ENCODE results near the gene PPP1R26.
A peak's percentile ranks its signal among the peaks of the same experiment; 100 is the strongest.

Gene PPP1R26

DNA sequence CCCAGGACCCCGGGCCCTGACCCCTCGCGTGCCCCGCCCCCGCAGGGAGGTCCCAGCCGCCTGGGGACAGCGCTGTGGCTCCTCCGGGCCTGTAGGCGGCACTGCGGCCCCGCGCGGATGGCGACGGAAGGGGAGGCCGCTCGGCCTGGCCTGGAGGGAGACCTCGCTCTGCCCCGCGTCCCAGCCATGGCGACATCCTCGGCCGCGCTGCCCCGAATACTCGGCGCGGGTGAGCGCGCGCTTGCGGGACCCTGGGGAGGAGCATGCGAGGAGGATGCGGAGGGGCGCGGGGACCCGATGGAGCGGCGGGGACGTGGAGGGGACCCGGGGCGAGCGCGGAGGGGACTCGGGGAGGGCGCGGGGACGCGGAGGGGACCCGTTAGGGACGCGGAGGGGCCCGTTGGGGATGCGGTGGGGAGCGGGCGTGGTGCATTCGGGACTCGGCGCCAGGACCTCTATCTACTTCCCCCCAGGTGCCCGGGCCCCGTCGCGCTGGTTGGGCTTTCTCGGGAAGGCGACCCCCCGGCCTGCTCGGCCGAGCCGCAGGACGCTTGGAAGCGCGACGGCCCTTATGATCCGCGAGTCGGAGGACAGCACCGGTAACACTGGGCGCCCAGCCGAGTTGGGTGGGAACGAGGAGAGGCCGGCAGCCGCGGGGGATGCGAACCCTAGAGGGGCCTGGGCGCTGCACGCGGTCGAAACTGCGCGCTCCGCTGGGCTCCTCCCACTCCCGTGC, 21.1 kb downstream of the PPP1R26 start, which contains the start of gene MRPS2 (continued):
- TF ChIP-seq, protein P1, sequence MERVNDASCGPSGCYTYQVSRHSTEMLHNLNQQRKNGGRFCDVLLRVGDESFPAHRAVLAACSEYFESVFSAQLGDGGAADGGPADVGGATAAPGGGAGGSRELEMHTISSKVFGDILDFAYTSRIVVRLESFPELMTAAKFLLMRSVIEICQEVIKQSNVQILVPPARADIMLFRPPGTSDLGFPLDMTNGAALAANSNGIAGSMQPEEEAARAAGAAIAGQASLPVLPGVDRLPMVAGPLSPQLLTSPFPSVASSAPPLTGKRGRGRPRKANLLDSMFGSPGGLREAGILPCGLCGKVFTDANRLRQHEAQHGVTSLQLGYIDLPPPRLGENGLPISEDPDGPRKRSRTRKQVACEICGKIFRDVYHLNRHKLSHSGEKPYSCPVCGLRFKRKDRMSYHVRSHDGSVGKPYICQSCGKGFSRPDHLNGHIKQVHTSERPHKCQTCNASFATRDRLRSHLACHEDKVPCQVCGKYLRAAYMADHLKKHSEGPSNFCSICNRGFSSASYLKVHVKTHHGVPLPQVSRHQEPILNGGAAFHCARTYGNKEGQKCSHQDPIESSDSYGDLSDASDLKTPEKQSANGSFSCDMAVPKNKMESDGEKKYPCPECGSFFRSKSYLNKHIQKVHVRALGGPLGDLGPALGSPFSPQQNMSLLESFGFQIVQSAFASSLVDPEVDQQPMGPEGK (tag by site-specific recombination; IDR thresholded peaks at IDR 0.05): peak; percentile 55
- TF ChIP-seq ZNF777 (tag by site-specific recombination; IDR thresholded peaks at IDR 0.05; ENCODE audit: borderline replicate concordance): peak; percentile 73; the same call in 1 of the 2 replicates
- TF ChIP-seq ZNF561 (tag by site-specific recombination; IDR thresholded peaks at IDR 0.05; ENCODE audit: borderline replicate concordance): peak; percentile 87
- TF ChIP-seq, protein P2, sequence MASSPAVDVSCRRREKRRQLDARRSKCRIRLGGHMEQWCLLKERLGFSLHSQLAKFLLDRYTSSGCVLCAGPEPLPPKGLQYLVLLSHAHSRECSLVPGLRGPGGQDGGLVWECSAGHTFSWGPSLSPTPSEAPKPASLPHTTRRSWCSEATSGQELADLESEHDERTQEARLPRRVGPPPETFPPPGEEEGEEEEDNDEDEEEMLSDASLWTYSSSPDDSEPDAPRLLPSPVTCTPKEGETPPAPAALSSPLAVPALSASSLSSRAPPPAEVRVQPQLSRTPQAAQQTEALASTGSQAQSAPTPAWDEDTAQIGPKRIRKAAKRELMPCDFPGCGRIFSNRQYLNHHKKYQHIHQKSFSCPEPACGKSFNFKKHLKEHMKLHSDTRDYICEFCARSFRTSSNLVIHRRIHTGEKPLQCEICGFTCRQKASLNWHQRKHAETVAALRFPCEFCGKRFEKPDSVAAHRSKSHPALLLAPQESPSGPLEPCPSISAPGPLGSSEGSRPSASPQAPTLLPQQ (tag by site-specific recombination; IDR thresholded peaks at IDR 0.05): peak; percentile 84
- no peak for TF ChIP-seq ZNF510 (tag by site-specific recombination; IDR thresholded peaks at IDR 0.05; ENCODE audit: insufficient replicate concordance)
- TF ChIP-seq HOXD13 (CRISPR knock-in tag; IDR thresholded peaks at IDR 0.05; ENCODE audit: borderline replicate concordance): no peak
- TF ChIP-seq AEBP2 (tag by site-specific recombination; IDR thresholded peaks at IDR 0.05; ENCODE audit: borderline replicate concordance): no peak
- no peak for TF ChIP-seq ZSCAN23 (tag by site-specific recombination; IDR thresholded peaks at IDR 0.05)
- TF ChIP-seq MEIS1 (CRISPR knock-in tag; IDR thresholded peaks at IDR 0.05; ENCODE audit: borderline replicate concordance): peak; percentile 61; the same call in 1 of the 2 replicates
- TF ChIP-seq ZFHX2 (tag by site-specific recombination; conservative IDR thresholded peaks at IDR 0.05): peak; percentile 86
- TF ChIP-seq ZNF146 (tag by site-specific recombination; IDR thresholded peaks at IDR 0.05): peak; percentile 47; the same call in 1 of the 2 replicates
- TF ChIP-seq BCL6B (tag by site-specific recombination; IDR thresholded peaks at IDR 0.05): peak; percentile 51; the same call in 1 of the 2 replicates
- TF ChIP-seq SP7 (tag by site-specific recombination; IDR thresholded peaks at IDR 0.05): peak; percentile 70
- TF ChIP-seq, protein P3, sequence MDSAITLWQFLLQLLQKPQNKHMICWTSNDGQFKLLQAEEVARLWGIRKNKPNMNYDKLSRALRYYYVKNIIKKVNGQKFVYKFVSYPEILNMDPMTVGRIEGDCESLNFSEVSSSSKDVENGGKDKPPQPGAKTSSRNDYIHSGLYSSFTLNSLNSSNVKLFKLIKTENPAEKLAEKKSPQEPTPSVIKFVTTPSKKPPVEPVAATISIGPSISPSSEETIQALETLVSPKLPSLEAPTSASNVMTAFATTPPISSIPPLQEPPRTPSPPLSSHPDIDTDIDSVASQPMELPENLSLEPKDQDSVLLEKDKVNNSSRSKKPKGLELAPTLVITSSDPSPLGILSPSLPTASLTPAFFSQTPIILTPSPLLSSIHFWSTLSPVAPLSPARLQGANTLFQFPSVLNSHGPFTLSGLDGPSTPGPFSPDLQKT (IDR thresholded peaks at IDR 0.05; ENCODE audit: borderline replicate concordance, low read depth, low read length): no peak
- TF ChIP-seq ZBTB20 (tag by site-specific recombination; IDR thresholded peaks at IDR 0.05): peak; percentile 87
- TF ChIP-seq PRDM1 (tag by site-specific recombination; IDR thresholded peaks at IDR 0.05): no peak
- TF ChIP-seq ZNF335 (tag by site-specific recombination; conservative IDR thresholded peaks at IDR 0.05): no peak
- peak; percentile 87 for TF ChIP-seq ZXDB (tag by site-specific recombination; IDR thresholded peaks at IDR 0.05)
- TF ChIP-seq, protein P4, sequence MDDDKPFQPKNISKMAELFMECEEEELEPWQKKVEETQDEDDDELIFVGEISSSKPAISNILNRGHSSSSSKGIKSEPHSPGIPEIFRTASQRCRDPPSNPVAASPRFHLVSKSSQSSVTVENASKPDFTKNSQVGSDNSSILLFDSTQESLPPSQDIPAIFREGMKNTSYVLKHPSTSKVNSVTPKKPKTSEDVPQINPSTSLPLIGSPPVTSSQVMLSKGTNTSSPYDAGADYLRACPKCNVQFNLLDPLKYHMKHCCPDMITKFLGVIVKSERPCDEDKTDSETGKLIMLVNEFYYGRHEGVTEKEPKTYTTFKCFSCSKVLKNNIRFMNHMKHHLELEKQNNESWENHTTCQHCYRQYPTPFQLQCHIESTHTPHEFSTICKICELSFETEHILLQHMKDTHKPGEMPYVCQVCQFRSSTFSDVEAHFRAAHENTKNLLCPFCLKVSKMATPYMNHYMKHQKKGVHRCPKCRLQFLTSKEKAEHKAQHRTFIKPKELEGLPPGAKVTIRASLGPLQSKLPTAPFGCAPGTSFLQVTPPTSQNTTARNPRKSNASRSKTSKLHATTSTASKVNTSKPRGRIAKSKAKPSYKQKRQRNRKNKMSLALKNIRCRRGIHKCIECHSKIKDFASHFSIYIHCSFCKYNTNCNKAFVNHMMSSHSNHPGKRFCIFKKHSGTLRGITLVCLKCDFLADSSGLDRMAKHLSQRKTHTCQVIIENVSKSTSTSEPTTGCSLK (tag by site-specific recombination; IDR thresholded peaks at IDR 0.05): no peak
- no peak for TF ChIP-seq ZNF202 (tag by site-specific recombination; IDR thresholded peaks at IDR 0.05; ENCODE audit: borderline replicate concordance)
- peak; percentile 57; the same call in 1 of the 2 replicates for TF ChIP-seq ZNF596 (tag by site-specific recombination; IDR thresholded peaks at IDR 0.05)
- TF ChIP-seq ZNF248 (tag by site-specific recombination; IDR thresholded peaks at IDR 0.05): no peak
- no peak for TF ChIP-seq ZNF292 (tag by site-specific recombination; IDR thresholded peaks at IDR 0.05; ENCODE audit: borderline replicate concordance, low read depth)
- no peak for TF ChIP-seq ZNF548 (tag by site-specific recombination; IDR thresholded peaks at IDR 0.05)
- no peak for TF ChIP-seq ZNF311 (tag by site-specific recombination; IDR thresholded peaks at IDR 0.05; ENCODE audit: borderline replicate concordance)
- no peak for TF ChIP-seq ZNF768 (tag by site-specific recombination; IDR thresholded peaks at IDR 0.05)
- TF ChIP-seq PRDM4 (tag by site-specific recombination; IDR thresholded peaks at IDR 0.05): 0 out of 2 replicates have a peak, but pooled peaks have one; percentile 43

Measured in HEK293 (cell line).